Stomach (tissue), 4 donors: Measurements from ENCODE around the gene FNBP1.

Experiments used
- EP300 ChIP-seq: sonication (generic); formaldehyde crosslinking; IDR thresholded peaks from one replicate; pipeline ENCODE4 v1.6.1; 2017; ENCODE audit warnings: antibody characterized with exemption
- POLR2A ChIP-seq, 4 donors: fragments of 450-650 bp; IDR thresholded peaks; one replicate each; pipeline ENCODE4 v1.6.1; 2016; ENCODE audit warnings: antibody characterized with exemption in 4 of 4, control low read depth in 2 of 4, mild to moderate bottlenecking in 1 of 4, moderate library complexity in 1 of 4

DNA sequence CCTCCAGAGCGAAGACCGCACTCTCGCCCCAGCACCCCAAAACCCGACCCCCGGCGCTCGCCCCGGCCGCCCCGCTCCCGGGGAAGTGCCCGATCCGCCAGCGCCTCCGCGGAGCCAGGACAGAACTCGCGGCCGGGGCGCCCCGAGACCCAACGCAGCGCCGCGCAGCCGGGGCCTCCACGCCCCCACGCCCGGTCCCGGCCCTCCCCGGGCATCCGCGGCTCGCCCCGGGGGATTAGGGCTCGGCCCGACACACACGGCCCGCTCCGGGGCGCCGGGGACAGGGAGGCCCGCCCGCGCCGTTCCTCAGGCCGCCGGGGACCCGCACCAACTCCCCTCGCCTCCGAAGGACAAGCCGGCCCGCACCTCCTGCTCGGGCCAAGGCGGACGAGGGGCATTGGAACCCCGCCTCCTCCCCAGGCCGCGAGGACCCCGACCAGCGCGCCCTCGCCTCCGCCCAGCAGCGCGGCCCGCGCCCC, 544 bp downstream of the FNBP1 start:
- TF ChIP-seq EP300, result no peak
- TF ChIP-seq POLR2A (IDR thresholded peaks at IDR 0.05), result no peak
